K562 (cell line): Measurements from ENCODE around the gene BASP1. TPM values are rescaled to one million over a fixed set of nuclear protein-coding genes. Genes with fewer than 3 reads are reported as not detected.

ENCODE experiments used
- ATAC-seq: fragments of 200-7000 bp; cut with Tn5 transposase; 3 replicates; pipeline ENCODE4 v1.9.1; 2020; ENCODE audit warnings: moderate library complexity
- BruUV-seq: library from RNA; stranded (reverse); fragments of 400-500 nt; replicated peaks from 2 replicates; lab custom pipeline; 2021; lab: Mats Ljungman, UMichigan
- CTCF ChIA-PET: fragments of 300-600 bp; formaldehyde crosslinking; extraction: SDS; loops from one replicate; lab custom pipeline; 2021; ENCODE audit warnings: low intra/inter-chr PET ratio; lab: Yijun Ruan, JAX
- POLR2A ChIA-PET: fragments of 300-600, 350-650 bp; sonication (Branson Sonifier 250); formaldehyde crosslinking; extraction: SDS; loops from one replicate; lab custom pipeline; 2021; ENCODE audit warnings: antibody characterized with exemption, inconsistent platforms; lab: Yijun Ruan, JAX
- DNase-seq, 4 experiments: peaks; one replicate each; pipeline versions ENCODE4 v3.0.0 to v3.0.0-alpha.2; 2011 to 2018; ENCODE audit warnings: low spot score in 3 of 4, mixed read lengths in 3 of 4; ENCODE audit errors: extremely low read depth in 1 of 4
- FAIRE-seq: peaks from 2 replicates; lab custom pipeline; 2011; peaks lifted over from hg19 to GRCh38; lab: Jason Lieb, UNC
- H2AFZ ChIP-seq: 2 replicates; pipeline ENCODE4 v1.6.0; 2011; ENCODE audit warnings: low read depth, low read length, control low read depth, inconsistent platforms
- H3K27ac ChIP-seq: fragments of 200-600 bp; 3 replicates; pipeline ENCODE4 v1.8.0; 2011; ENCODE audit warnings: low read depth, mild to moderate bottlenecking, control low read depth, inconsistent platforms, low read length, moderate library complexity, mixed read lengths; ENCODE audit errors: extremely low read depth
- H3K27me3 ChIP-seq, 2 experiments: fragments of 300-600 bp in 1 of 2; 2 replicates in 1 of 2; 3 replicates in 1 of 2; pipeline versions ENCODE4 v1.6.0 to v1.8.0; 2011; ENCODE audit warnings: inconsistent platforms in 2 of 2, low read length in 2 of 2, mild to moderate bottlenecking in 1 of 2, mixed read lengths in 1 of 2, moderate library complexity in 1 of 2; ENCODE audit not compliant: control insufficient read depth in 2 of 2, insufficient read depth in 2 of 2
- H3K36me3 ChIP-seq: fragments of 300-600 bp; 3 replicates; pipeline ENCODE4 v1.8.0; 2011; ENCODE audit warnings: mild to moderate bottlenecking, low read length, inconsistent platforms; ENCODE audit not compliant: control insufficient read depth, insufficient read depth
- H3K4me1 ChIP-seq, 2 experiments: fragments of 200-600 bp in 1 of 2; replicated peaks in 1 of 2; 2 replicates in 1 of 2; 3 replicates in 1 of 2; pipeline versions ENCODE4 v1.5.1 to v1.8.0; 2011; ENCODE audit warnings: inconsistent platforms in 2 of 2, low read length in 2 of 2, mild to moderate bottlenecking in 1 of 2, mixed read lengths in 1 of 2, moderate library complexity in 1 of 2; ENCODE audit not compliant: control insufficient read depth in 2 of 2, insufficient read depth in 2 of 2
- H3K4me2 ChIP-seq: 2 replicates; pipeline ENCODE4 v1.6.1; 2011; ENCODE audit warnings: low read length, control low read depth, inconsistent platforms, mixed read lengths; ENCODE audit not compliant: insufficient read depth
- H3K4me3 ChIP-seq: fragments of 200-600 bp; sonication (generic), shearing (Covaris generic); 2 replicates; pipeline ENCODE4 v1.5.1; 2016; ENCODE audit warnings: control low read depth, inconsistent platforms
- H3K79me2 ChIP-seq: fragments of 200-600 bp; 3 replicates; pipeline ENCODE4 v1.8.0; 2011; ENCODE audit warnings: low read length, inconsistent platforms; ENCODE audit not compliant: control insufficient read depth, insufficient read depth
- H3K9ac ChIP-seq, 2 experiments: 2 replicates each; pipeline versions ENCODE4 v1.6.0 to v1.6.1; 2011; ENCODE audit warnings: low read depth in 2 of 2, low read length in 2 of 2, control low read depth in 1 of 2, inconsistent platforms in 1 of 2, mild to moderate bottlenecking in 1 of 2, mixed read lengths in 1 of 2; ENCODE audit not compliant: insufficient read depth in 1 of 2
- H3K9me1 ChIP-seq: one replicate; pipeline ENCODE4 v1.6.0; 2011; ENCODE audit warnings: inconsistent platforms, mild to moderate bottlenecking, low read length, moderate library complexity; ENCODE audit not compliant: control insufficient read depth, insufficient read depth
- H3K9me3 ChIP-seq: replicated peaks from 2 replicates; pipeline ENCODE4 v1.5.1; 2011; ENCODE audit warnings: low read depth, low read length, inconsistent platforms; ENCODE audit not compliant: control insufficient read depth, insufficient read depth
- H4K20me1 ChIP-seq: replicated peaks from 2 replicates; pipeline ENCODE4 v1.6.1; 2011; ENCODE audit warnings: low read length, inconsistent platforms, mixed read lengths; ENCODE audit not compliant: control insufficient read depth, insufficient read depth
- IRF2 ChIP-seq: sonication (generic); formaldehyde crosslinking; IDR thresholded peaks from 2 replicates; pipeline ENCODE4 v1.8.1; 2022; ENCODE audit warnings: mild to moderate bottlenecking, missing genetic modification reagents
- NRF1 ChIP-seq, 2 experiments: fragments of 450-650 bp; IDR thresholded peaks in 1 of 2; conservative IDR thresholded peaks in 1 of 2; 2 replicates each; pipeline ENCODE4 v1.6.1; 2014; ENCODE audit warnings: mild to moderate bottlenecking in 2 of 2
- PTTG1 ChIP-seq: fragments of 450-650 bp; IDR thresholded peaks from 2 replicates; pipeline ENCODE4 v1.6.1; 2016; ENCODE audit warnings: low read depth, mild to moderate bottlenecking, missing genetic modification characterization, missing compliant biosample characterization
- TARDBP ChIP-seq: fragments of 450-650 bp; IDR thresholded peaks from 2 replicates; pipeline ENCODE4 v1.6.1; 2016
- ZC3H4 ChIP-seq: sonication (generic); formaldehyde crosslinking; IDR thresholded peaks from 2 replicates; pipeline ENCODE4 v1.9.0; 2021; ENCODE audit warnings: missing genetic modification reagents, borderline replicate concordance
- WGBS: fragments of 100-300 bp; shearing (Covaris generic); methylation state at CpG from one replicate; pipeline ENCODE4 v1.1.6; 2016; ENCODE audit warnings: low coverage, mixed read lengths; ENCODE audit not compliant: insufficient coverage; ENCODE audit errors: missing lambda C conversion rate; 5-methylcytosine and 5-hydroxymethylcytosine counted together
- in situ Hi-C: fragments of 300-500 bp; cut with MboI; formaldehyde crosslinking; loops from 4 replicates; pipeline ENCODE4 v1.15.0; 2018; ENCODE audit warnings: inconsistent platforms, mixed read lengths
- intact Hi-C: fragments of 100-400 bp; cut with micrococcal nuclease; formaldehyde crosslinking; loops from 2 replicates; pipeline ENCODE4 v1.14.2; 2022
- polyA plus RNA-seq, 8 experiments: library from polyadenylated mRNA; depleted of rRNA in 4 of 8; stranded (reverse) in 5 of 8; unstranded in 3 of 8; fragments of >200 nt; fragmentation: Nextera tagmentation in 2 of 8; fragmentation: Illumina TruSeq in 1 of 8; extraction: Ambion mirVana in 2 of 8; extraction: Trizol in 1 of 8; gene quantifications; 2 replicates each; pipeline versions ENCODE4 v1.2.1 to v1.2.3, GENCODE V29; 2011 to 2014; ENCODE audit warnings: inconsistent platforms in 1 of 8, missing spikeins in 1 of 8
- total RNA-seq, 7 experiments: library from RNA; depleted of rRNA in 6 of 7; stranded (reverse); fragments of >200 nt in 6 of 7; fragmentation: Illumina TruSeq in 2 of 7; extraction: Trizol in 2 of 7; gene quantifications; 2 replicates each; pipeline versions ENCODE4 v1.2.1 to v1.2.3, GENCODE V29; 2011 to 2021; ENCODE audit warnings: low replicate concordance in 1 of 7

Gene BASP1
- total and polyA plus RNA-seq, 9 of the 15 experiments (the other 6 are each of a cell fraction or from before 2014, with no cell fraction given) = 0.22 TPM; not detected in 8

DNA sequence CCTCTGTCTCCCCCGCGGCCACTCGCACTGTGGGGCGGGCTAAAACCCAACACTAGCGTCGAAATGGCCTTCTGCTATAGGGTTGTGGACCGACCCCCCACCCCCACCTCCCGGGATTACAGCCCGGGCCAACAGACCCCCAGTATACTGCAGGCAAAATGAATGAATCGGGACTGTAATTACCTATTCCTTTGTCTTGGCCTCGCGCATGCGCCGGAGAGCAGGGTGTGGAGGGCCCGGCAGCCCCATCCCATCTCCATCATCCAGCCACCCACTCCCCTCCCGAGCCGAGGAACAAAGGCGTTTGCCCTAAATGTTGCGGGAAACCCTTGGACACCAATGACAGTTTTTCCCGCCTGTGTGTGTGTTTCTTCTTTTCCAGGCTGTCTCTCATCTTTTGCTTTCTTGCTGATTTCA lies 1.6 kb downstream of the BASP1 start:
- DNase-seq (no peak), ATAC-seq (no peak), FAIRE-seq (no peak)
- Histone ChIP-seq H3K27me3 (no peaks in the 10 kb centered on the region), H4K20me1 (no peaks in the 10 kb centered on the region), H3K9me1 (no peaks in the 10 kb centered on the region), H3K9ac (no peak overlapping the region), H3K4me1 (peaks cover 0 to 7% of the 10 kb centered on the region in 2 experiments; a peak in 1 of 5 replicates), H2AFZ (no peak overlapping the region), H3K4me2 (no peak overlapping the region), H3K27ac (no peak overlapping the region), H3K79me2 (no peaks in the 10 kb centered on the region), H3K9me3 (no peaks in the 10 kb centered on the region), H3K36me3 (no peaks in the 10 kb centered on the region), H3K4me3 (no peak overlapping the region)
- BruUV-seq = no TSS peak
- WGBS = 9% methylated on average over 17 of the region's 20 CpGs
- TF ChIP-seq NRF1 (conservative IDR thresholded peaks at IDR 0.05 in 1 of 2, IDR thresholded peaks at IDR 0.05 in 1 of 2) (peak; percentile 66 to 75), TARDBP (no peak)
- ChIA-PET CTCF (no interaction called here), POLR2A (no interaction called here)
- in situ Hi-C loops = loop anchor here (5.0 kb wide), 1 partner anchor 1088 kb away; no protein-coding TSS in a partner anchor
- intact Hi-C loops = no loop called here

DNA sequence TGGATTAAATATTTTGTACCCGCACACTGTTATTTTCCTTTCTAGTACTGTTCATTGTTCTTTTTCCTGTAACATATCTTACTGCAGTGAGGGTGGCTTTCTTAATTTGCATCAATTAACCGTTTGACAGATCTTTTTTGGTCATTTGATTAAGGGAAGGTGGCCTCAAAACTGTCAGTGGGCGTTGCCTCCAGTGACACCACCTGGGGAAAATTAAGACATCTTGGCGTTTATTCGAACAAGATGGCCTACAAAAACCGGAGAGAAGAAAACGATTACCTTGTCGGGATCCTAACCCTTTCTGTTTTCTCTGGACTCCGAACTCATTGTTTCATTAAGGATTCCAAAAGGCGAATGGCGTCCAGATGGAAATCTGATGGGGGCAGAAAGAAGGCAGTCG lies 2.0 kb downstream of the BASP1 start:
- Histone ChIP-seq H3K4me1 (peaks cover 0 to 7% of the 10 kb centered on the region in 2 experiments; a peak in 1 of 5 replicates), H3K9ac (no peak overlapping the region), H3K4me2 (no peak overlapping the region), H3K27me3 (no peaks in the 10 kb centered on the region), H3K36me3 (no peaks in the 10 kb centered on the region), H3K9me3 (no peaks in the 10 kb centered on the region), H4K20me1 (no peaks in the 10 kb centered on the region), H3K27ac (no peak overlapping the region), H3K9me1 (no peaks in the 10 kb centered on the region), H3K79me2 (no peaks in the 10 kb centered on the region), H3K4me3 (no peak overlapping the region), H2AFZ (no peak overlapping the region)
- DNase-seq = no peak
- TF ChIP-seq IRF2 (CRISPR knock-in tag) (no peak), PTTG1 (no peak), ZC3H4 (CRISPR knock-in tag) (no peak)
- no TSS peak for BruUV-seq
- no peak for FAIRE-seq
- in situ Hi-C loops (loop anchor here (5.0 kb wide), 1 partner anchor 1088 kb away; no protein-coding TSS in a partner anchor), intact Hi-C loops (no loop called here)
- POLR2A ChIA-PET = no interaction called here
- no peak for ATAC-seq
- CTCF ChIA-PET = no interaction called here
- WGBS = 4% methylated on average over 12 of the region's 12 CpGs
